Measurements from ENCODE around the gene HMOX2.

HMOX2 gene

DNA sequence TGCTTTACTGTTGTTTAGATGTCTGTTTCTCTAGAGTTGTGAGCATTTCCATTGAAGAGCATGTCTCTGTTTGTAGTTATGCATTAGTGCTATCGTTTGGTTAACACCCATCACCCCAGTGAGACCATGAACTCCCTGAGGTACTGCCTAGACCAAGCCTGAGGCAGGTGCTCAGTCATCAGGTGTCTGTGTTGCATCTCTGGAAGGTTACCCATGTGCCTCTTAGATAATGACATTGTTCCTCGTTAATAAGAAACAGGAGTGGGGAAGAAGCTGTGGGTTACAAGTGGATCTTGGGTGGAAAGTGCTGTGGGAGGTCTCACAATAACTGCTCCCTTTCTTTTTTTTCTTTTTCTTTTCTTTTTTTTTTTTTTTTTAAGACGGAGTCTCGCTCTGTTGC, 32.2 kb upstream of the HMOX2 start:
- H3K9me3 ChIP-seq (ENCODE audit: control insufficient read depth, low read length), result no peaks in the 10 kb centered on the region
- no peaks in the 10 kb centered on the region for H3K4me1 ChIP-seq (ENCODE audit: control insufficient read depth, insufficient read depth, low read length)
- H3K9ac ChIP-seq (ENCODE audit: low read length), result no peak overlapping the region
- H3K36me3 ChIP-seq (ENCODE audit: control insufficient read depth, insufficient read depth, low read length, severe bottlenecking), result peaks cover 95% of the 10 kb centered on the region
- no peak for DNase-seq (ENCODE audit: low read depth)
- H3K4me3 ChIP-seq (ENCODE audit: low read length), result no peak overlapping the region
- H3K27me3 ChIP-seq (replicated peaks; ENCODE audit: control insufficient read depth, insufficient read depth, low read length), result no peaks in the 10 kb centered on the region

GRCh38 chr16:4450430-4450829, 25.8 kb upstream of the HMOX2 start:
- no peak for DNase-seq (ENCODE audit: low read depth)

DNA sequence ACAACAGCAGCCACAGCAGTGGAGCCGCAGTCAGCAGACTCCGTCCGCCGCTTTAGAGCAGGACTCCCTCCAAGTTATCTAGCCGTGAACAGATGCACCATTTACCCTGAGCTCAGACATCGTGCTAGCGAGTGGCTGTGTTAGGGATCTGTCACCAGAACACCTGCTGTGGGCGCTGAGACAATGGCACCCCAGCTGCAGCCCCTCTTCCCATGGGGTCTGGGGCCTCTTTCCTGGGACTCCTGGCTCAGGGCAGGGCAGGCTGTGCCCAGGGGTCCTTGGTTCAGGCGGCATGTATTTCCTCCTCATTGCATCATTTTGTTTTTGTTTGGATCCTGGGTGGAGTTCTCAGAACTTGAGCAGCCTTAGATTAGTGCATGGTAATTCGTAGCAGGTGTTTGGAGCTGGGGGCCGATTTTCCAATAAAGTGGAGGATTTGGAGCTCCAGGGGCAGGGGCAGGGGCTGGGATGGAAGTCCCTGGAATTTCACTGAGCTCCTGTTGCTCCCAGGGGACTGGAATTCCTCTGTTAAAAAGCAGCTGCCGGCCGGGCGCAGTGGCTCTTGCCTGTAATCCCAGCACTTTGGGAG, 25.2 kb upstream of the HMOX2 start:
- H3K9me3 ChIP-seq (ENCODE audit: control insufficient read depth, low read length), result no peaks in the 10 kb centered on the region
- H3K4me1 ChIP-seq (ENCODE audit: control insufficient read depth, insufficient read depth, low read length), result no peaks in the 10 kb centered on the region
- no peaks in the 10 kb centered on the region for H3K27me3 ChIP-seq (replicated peaks; ENCODE audit: control insufficient read depth, insufficient read depth, low read length)
- H3K36me3 ChIP-seq (ENCODE audit: control insufficient read depth, insufficient read depth, low read length, severe bottlenecking), result peaks cover 90% of the 10 kb centered on the region
- no peak overlapping the region for H3K9ac ChIP-seq (ENCODE audit: low read length)
- peak; percentile 71 for DNase-seq (ENCODE audit: low read depth)
- H3K4me3 ChIP-seq (ENCODE audit: low read length), result no peak overlapping the region

More at GRCh38 chr16:4450430-4450829, 25.8 kb upstream of the HMOX2 start:
- Histone ChIP-seq H3K9ac (ENCODE audit: low read length) (no peak overlapping the region), H3K36me3 (ENCODE audit: control insufficient read depth, insufficient read depth, low read length, severe bottlenecking) (peaks cover 89% of the 10 kb centered on the region), H3K4me3 (ENCODE audit: low read length) (no peak overlapping the region), H3K27me3 (replicated peaks; ENCODE audit: control insufficient read depth, insufficient read depth, low read length) (no peaks in the 10 kb centered on the region), H3K4me1 (ENCODE audit: control insufficient read depth, insufficient read depth, low read length) (no peaks in the 10 kb centered on the region), H3K9me3 (ENCODE audit: control insufficient read depth, low read length) (no peaks in the 10 kb centered on the region)

DNA sequence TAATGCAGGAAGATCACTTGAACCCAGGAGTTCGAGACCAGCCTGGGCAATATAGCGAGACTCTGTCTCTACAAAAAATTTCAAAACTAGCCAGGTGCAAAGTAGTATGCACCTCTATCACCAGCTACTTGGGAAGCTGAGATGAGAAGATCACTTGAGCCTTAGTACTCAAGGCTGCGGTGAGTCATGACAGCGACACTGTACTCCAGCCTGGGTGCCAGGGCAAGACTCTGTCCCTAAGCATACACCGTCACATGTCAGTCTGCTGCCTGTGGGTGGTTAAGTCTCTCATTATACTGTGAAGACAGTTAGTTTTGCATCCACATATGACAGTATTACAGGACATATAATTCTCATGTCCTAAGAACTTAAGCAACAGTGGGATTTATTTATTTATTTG, 23.5 kb upstream of the HMOX2 start:
- H3K4me3 ChIP-seq (ENCODE audit: low read length), result no peak overlapping the region
- H3K9ac ChIP-seq (ENCODE audit: low read length), result no peak overlapping the region
- H3K9me3 ChIP-seq (ENCODE audit: control insufficient read depth, low read length), result no peaks in the 10 kb centered on the region
- peaks cover 89% of the 10 kb centered on the region for H3K36me3 ChIP-seq (ENCODE audit: control insufficient read depth, insufficient read depth, low read length, severe bottlenecking)
- H3K4me1 ChIP-seq (ENCODE audit: control insufficient read depth, insufficient read depth, low read length), result no peaks in the 10 kb centered on the region
- no peaks in the 10 kb centered on the region for H3K27me3 ChIP-seq (replicated peaks; ENCODE audit: control insufficient read depth, insufficient read depth, low read length)
- no peak for DNase-seq (ENCODE audit: low read depth)

DNA sequence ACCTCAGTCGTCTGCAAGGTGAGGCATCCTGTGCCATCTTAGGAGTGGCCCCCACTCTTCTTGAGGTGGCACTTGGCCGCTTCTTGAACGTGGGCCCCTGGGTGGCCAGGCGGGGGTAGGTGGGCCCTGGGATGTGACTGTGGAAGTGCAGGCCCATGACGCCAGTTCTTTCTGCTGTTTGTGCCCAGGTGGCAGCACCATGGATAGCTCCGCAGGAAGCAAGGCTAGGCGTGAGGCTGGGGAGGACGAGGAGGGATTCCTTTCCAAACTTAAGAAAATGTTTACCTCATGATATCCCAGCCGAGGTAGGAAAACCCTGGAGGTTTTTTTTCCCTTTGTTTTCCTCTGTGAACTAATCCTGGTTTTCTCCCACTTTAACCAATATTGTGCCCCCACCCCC, 21.6 kb upstream of the HMOX2 start:
- no peak overlapping the region for H3K9ac ChIP-seq (ENCODE audit: low read length)
- no peak for DNase-seq (ENCODE audit: low read depth)
- H3K4me3 ChIP-seq (ENCODE audit: low read length), result no peak overlapping the region
- no peaks in the 10 kb centered on the region for H3K9me3 ChIP-seq (ENCODE audit: control insufficient read depth, low read length)
- no peaks in the 10 kb centered on the region for H3K27me3 ChIP-seq (replicated peaks; ENCODE audit: control insufficient read depth, insufficient read depth, low read length)
- peaks cover 72% of the 10 kb centered on the region for H3K36me3 ChIP-seq (ENCODE audit: control insufficient read depth, insufficient read depth, low read length, severe bottlenecking)
- H3K4me1 ChIP-seq (ENCODE audit: control insufficient read depth, insufficient read depth, low read length), result peaks cover 13% of the 10 kb centered on the region

- Histone ChIP-seq H3K4me1 (ENCODE audit: control insufficient read depth, insufficient read depth, low read length) (peaks cover 14% of the 10 kb centered on the region), H3K9me3 (ENCODE audit: control insufficient read depth, low read length) (no peaks in the 10 kb centered on the region), H3K4me3 (ENCODE audit: low read length) (no peak overlapping the region), H3K36me3 (ENCODE audit: control insufficient read depth, insufficient read depth, low read length, severe bottlenecking) (peaks cover 71% of the 10 kb centered on the region), H3K27me3 (replicated peaks; ENCODE audit: control insufficient read depth, insufficient read depth, low read length) (no peaks in the 10 kb centered on the region), H3K9ac (ENCODE audit: low read length) (no peak overlapping the region)
- no peak for DNase-seq (ENCODE audit: low read depth)
Measured at GRCh38 chr16:4455081-4455480, 21.1 kb upstream of the HMOX2 start.

DNA sequence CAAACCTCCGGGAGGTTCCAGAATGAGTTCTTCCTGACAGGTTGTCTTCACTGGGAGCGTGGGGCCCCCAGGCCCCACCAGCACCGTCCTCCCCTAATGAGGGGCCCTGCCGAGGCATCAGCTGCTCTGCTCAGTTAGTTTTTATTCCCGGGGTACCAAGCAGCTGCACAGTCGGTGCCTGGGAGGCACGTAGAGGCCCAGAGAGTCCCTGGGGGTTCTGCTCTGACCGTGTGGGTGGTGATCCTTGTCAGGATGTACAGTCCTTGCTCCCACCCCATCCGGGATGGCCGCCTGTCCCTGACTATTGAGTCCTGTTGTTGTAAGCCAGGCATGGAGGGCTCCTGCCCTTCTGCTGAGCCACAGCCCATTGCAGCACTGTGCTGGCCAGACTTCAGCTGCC, 20.2 kb upstream of the HMOX2 start:
- Histone ChIP-seq H3K4me3 (ENCODE audit: low read length) (no peak overlapping the region), H3K36me3 (ENCODE audit: control insufficient read depth, insufficient read depth, low read length, severe bottlenecking) (peaks cover 68% of the 10 kb centered on the region), H3K9ac (ENCODE audit: low read length) (no peak overlapping the region)

GRCh38 chr16:4460936-4461249, 15.3 kb upstream of the HMOX2 start:
- Histone ChIP-seq H3K36me3 (ENCODE audit: control insufficient read depth, insufficient read depth, low read length, severe bottlenecking) (peaks cover 43% of the 10 kb centered on the region), H3K27me3 (replicated peaks; ENCODE audit: control insufficient read depth, insufficient read depth, low read length) (no peaks in the 10 kb centered on the region)

More for the DNA sequence above, 20.2 kb upstream of the HMOX2 start:
- H3K27me3 ChIP-seq (replicated peaks; ENCODE audit: control insufficient read depth, insufficient read depth, low read length), result no peaks in the 10 kb centered on the region
- DNase-seq (ENCODE audit: low read depth), result no peak
- H3K9me3 ChIP-seq (ENCODE audit: control insufficient read depth, low read length), result no peaks in the 10 kb centered on the region
- peaks cover 14% of the 10 kb centered on the region for H3K4me1 ChIP-seq (ENCODE audit: control insufficient read depth, insufficient read depth, low read length)

GRCh38 chr16:4461250-4462085, 14.7 kb upstream of the HMOX2 start:
- H3K4me1 ChIP-seq (ENCODE audit: control insufficient read depth, insufficient read depth, low read length), result peaks cover 24% of the 10 kb centered on the region
- no peak for DNase-seq (ENCODE audit: low read depth)
- H3K27me3 ChIP-seq (replicated peaks; ENCODE audit: control insufficient read depth, insufficient read depth, low read length), result no peaks in the 10 kb centered on the region
- H3K36me3 ChIP-seq (ENCODE audit: control insufficient read depth, insufficient read depth, low read length, severe bottlenecking), result peaks cover 43% of the 10 kb centered on the region
- H3K9me3 ChIP-seq (ENCODE audit: control insufficient read depth, low read length), result no peaks in the 10 kb centered on the region
- H3K4me3 ChIP-seq (ENCODE audit: low read length), result no peak overlapping the region
- H3K9ac ChIP-seq (ENCODE audit: low read length), result no peak overlapping the region

More at GRCh38 chr16:4460936-4461249, 15.3 kb upstream of the HMOX2 start:
- Histone ChIP-seq H3K4me1 (ENCODE audit: control insufficient read depth, insufficient read depth, low read length) (peaks cover 24% of the 10 kb centered on the region), H3K4me3 (ENCODE audit: low read length) (no peak overlapping the region), H3K9me3 (ENCODE audit: control insufficient read depth, low read length) (no peaks in the 10 kb centered on the region), H3K9ac (ENCODE audit: low read length) (no peak overlapping the region)
- DNase-seq (ENCODE audit: low read depth), result no peak

DNA sequence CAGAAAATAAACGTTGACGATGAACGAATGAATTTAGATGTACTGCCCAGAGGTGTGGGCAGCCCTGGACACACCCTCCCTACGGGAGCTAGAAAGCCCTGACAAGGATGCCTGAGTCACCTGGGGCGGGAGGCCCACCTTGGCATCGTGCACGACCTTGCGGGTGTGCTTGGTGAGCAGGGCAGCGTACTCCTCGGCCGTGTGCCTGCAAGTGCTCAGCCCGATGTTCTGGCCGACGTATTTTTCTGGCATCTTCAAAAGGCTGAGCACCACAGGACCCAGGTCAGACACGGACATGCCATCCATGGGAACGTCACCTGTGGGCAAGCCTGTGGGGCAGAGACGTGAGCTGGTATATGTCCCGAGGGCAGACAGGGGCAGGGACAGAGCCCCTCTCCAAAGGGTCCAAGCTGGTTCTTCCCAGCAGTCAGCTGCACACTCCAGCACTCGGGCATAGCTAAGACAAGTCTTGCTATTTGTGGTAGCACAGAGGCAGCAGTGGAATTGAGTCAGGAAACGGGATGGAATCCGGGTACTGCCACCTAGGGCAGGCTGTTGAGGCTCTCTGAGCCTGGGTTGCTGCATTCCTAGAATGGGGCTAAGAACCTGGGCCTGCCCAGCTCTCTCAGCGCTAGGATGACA, 12.6 kb upstream of the HMOX2 start:
- no peak for DNase-seq (ENCODE audit: low read depth)
- Histone ChIP-seq H3K27me3 (replicated peaks; ENCODE audit: control insufficient read depth, insufficient read depth, low read length) (no peaks in the 10 kb centered on the region), H3K4me1 (ENCODE audit: control insufficient read depth, insufficient read depth, low read length) (peaks cover 20% of the 10 kb centered on the region), H3K9ac (ENCODE audit: low read length) (no peak overlapping the region), H3K9me3 (ENCODE audit: control insufficient read depth, low read length) (no peaks in the 10 kb centered on the region), H3K4me3 (ENCODE audit: low read length) (no peak overlapping the region), H3K36me3 (ENCODE audit: control insufficient read depth, insufficient read depth, low read length, severe bottlenecking) (peaks cover 40% of the 10 kb centered on the region)

- H3K4me1 ChIP-seq (ENCODE audit: control insufficient read depth, insufficient read depth, low read length), result peaks cover 9% of the 10 kb centered on the region
- H3K36me3 ChIP-seq (ENCODE audit: control insufficient read depth, insufficient read depth, low read length, severe bottlenecking), result peaks cover 29% of the 10 kb centered on the region
- H3K4me3 ChIP-seq (ENCODE audit: low read length), result no peak overlapping the region
- no peak overlapping the region for H3K9ac ChIP-seq (ENCODE audit: low read length)
- DNase-seq (ENCODE audit: low read depth), result no peak
- H3K27me3 ChIP-seq (replicated peaks; ENCODE audit: control insufficient read depth, insufficient read depth, low read length), result no peaks in the 10 kb centered on the region
- no peaks in the 10 kb centered on the region for H3K9me3 ChIP-seq (ENCODE audit: control insufficient read depth, low read length)
Measured at GRCh38 chr16:4465977-4466779, 10.0 kb upstream of the HMOX2 start.

All from adipocyte (in vitro differentiated cells).